ENCODE data around the gene PRKG1.

DNA sequence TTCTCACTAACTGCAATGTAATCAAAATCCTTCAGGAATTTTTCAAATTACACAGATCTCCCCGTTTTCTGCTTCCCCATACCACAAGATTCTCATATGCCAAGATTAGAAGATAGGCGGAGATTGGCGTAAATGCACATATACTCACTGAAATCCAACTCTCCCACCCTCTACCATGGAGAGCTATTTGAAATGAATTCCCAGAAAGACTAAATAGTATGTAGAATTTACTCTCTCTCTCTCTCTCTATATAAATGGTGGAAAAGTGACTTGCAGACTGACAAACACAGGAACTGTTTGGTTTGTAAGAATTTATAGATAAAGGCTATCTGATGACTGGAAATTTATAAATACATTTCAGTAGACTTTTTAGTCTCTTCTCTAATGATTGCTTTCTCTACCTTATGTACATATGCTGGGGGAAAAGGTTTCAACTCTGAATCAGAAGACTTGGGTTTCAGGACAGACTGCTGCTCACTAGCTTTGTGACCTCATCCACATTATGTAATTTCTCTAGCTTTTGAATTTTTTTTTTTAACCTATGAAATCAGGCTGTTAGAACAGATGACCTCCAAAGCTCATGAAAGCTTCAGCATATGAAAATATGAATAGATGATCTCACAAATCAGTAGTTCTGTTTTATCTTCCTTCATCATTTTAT lies 692.9 kb downstream of the PRKG1 start:
- TF ChIP-seq, protein P1, sequence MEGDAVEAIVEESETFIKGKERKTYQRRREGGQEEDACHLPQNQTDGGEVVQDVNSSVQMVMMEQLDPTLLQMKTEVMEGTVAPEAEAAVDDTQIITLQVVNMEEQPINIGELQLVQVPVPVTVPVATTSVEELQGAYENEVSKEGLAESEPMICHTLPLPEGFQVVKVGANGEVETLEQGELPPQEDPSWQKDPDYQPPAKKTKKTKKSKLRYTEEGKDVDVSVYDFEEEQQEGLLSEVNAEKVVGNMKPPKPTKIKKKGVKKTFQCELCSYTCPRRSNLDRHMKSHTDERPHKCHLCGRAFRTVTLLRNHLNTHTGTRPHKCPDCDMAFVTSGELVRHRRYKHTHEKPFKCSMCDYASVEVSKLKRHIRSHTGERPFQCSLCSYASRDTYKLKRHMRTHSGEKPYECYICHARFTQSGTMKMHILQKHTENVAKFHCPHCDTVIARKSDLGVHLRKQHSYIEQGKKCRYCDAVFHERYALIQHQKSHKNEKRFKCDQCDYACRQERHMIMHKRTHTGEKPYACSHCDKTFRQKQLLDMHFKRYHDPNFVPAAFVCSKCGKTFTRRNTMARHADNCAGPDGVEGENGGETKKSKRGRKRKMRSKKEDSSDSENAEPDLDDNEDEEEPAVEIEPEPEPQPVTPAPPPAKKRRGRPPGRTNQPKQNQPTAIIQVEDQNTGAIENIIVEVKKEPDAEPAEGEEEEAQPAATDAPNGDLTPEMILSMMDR (IDR thresholded peaks at IDR 0.05): no peak
- TF ChIP-seq POLR2AphosphoS5 (IDR thresholded peaks at IDR 0.05; ENCODE audit: insufficient read depth in 1 of 2, low read depth in 1 of 2) (no peak), POLR2A (IDR thresholded peaks at IDR 0.05) (no peak)
